GM11168 (cell line): Measurements from ENCODE around the gene CACNG3.
"Not testable (repeated sequence)": the region's sequence is repeated elsewhere in the genome, so short reads cannot be mapped to it uniquely, and the experiment has no call there.

Source experiments
- in situ Hi-C: fragments of 300-500 bp; cut with MboI; formaldehyde crosslinking; loops from one replicate; pipeline ENCODE4 v1.12.0; 2022; ENCODE audit warnings: low sequenced_read_pairs; ENCODE audit not compliant: unreplicated experiment

CACNG3 gene

GRCh38 chr16:24273508-24274182 lies 17.5 kb downstream of the CACNG3 start:
- in situ Hi-C loops = no loop called here

GRCh38 chr16:24275413-24275812 lies 19.3 kb downstream of the CACNG3 start:
- in situ Hi-C loops = no loop called here

- in situ Hi-C loops = no loop called here
Observed at GRCh38 chr16:24279982-24280515, 23.9 kb downstream of the CACNG3 start.

DNA sequence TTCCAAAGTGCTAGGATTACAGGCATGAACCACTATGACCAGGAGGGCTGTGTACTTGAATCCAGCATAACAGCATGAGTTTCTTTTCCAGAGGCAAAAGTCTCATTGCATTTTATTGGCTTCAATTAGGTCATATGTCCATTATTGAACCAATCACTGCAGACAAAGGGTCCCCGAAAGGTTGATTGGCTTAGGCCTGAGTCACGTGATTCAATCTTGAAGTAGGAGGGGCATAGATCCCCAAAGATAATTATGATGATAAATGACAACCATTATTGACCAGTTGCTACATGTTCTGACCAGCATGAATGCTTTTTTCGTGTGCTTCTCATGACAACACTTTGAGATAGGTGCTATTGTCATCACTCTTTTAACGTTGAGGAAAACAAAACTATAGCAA lies 25.3 kb downstream of the CACNG3 start:
- in situ Hi-C loops = no loop called here

DNA sequence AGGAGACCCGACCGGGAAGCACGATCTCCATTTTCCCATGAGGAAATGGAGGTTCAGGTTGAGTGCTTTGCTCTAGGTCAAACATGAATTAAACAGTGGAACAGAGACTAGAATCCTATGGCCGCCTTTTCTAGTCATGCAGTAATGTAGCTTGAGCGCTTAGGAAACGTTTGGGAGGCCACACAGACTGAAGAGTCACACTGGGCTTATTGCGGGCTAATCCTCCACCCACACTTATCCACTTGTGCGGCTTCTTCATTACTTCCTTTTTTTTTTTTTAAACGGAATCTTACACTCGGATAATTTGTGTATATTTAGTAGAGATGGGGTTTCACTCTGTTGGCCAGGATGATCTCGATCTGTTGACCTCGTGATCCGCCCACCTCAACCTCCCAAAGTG lies 26.0 kb downstream of the CACNG3 start:
- in situ Hi-C loops = no loop called here

DNA sequence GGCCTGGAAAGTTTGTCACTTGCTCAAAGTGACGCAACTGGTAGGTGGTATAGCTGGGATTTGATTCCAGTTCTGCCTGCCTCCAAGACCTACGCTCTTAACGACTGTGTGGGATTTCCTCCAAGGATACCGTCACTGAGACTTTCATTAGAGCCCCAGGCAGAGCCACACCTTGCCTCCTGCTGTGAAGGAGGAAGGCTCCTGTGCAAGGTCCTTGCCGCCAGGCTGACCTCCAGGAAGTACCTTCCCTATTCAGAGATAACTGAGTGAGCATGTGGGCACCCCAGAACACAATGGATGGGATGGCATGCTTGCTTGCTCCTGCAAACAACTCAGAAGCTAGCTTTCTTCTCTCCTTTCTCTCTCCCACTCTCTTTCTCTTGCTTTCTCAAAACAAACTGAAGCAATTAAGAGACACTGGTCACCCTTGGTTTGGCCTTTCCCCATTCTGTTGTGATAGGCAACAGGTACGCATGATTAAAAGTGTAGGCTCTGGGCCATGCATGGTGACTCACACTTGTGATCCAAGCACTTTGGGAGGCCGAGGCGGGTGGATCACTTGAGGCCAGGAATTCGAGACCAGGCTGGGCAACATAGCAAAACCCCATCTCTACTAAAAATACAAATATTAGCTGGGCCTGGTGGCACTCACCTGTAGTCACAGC lies 30.7 kb downstream of the CACNG3 start:
- in situ Hi-C loops = no loop called here

DNA sequence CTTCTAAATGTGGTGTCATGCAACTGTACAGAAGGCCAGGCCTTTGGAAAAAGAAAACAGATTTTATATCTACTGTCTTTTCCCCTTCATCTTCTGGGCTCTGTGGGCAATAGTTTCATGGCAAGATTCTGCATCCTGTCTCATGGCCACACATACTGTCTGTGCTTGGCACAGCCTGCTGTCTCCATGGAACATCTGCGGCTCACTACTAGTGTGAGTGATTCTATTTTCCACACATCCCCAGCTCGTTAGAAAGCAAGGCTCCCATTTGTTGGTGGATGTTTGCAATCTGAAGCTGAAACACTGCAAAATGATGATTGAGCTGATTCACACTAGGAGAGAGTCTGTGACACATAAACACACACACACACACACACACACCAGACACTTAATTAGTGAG lies 32.4 kb downstream of the CACNG3 start:
- in situ Hi-C loops = no loop called here

GRCh38 chr16:24289166-24289700 lies 33.1 kb downstream of the CACNG3 start:
- in situ Hi-C loops = no loop called here

- in situ Hi-C loops = no loop called here
Observed at GRCh38 chr16:24291932-24292331, 35.8 kb downstream of the CACNG3 start.

DNA sequence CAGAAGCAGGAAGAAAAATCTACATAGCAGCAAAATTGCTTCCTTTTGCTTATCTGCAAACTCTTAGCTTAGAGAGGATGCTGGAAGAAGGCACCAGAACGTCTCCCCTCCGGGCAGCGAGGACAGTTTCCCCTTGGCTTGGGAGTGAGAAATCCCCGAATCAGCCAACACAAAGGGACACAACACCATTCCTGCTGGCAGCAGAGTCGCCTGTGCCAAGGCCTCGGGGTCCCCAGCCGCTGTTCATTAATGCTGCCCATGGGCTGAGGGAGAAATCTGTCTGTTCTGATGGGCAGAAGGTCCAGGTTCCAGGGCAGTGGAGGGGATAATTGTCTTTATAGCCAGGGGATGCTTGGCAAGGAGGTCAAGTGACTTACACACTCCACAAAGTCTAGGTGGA lies 38.0 kb downstream of the CACNG3 start:
- in situ Hi-C loops = no loop called here

GRCh38 chr16:24297375-24297774 lies 41.2 kb downstream of the CACNG3 start:
- in situ Hi-C loops = no loop called here

- in situ Hi-C loops = no loop called here
Observed at GRCh38 chr16:24298548-24299167, 42.5 kb downstream of the CACNG3 start.

DNA sequence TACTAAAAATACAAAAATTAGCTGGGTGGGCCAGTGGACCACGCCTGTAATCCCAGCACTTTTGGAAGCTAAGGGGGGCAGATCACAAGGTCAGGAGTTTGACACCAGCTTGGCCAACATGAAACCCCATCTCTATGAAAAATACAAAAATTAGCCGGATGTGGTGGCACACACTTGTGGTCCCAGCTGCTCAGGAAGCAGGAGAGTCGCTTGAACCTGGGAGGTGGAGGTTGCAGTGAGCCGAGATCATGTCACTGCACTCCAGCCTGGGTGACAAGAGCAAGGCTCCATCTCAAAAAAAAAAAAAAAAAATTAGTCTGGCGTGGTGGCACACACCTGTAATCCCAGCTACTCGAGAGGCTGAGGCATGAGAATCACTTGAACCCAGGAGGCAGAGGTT lies 44.6 kb downstream of the CACNG3 start:
- in situ Hi-C loops = not testable (repeated sequence)

DNA sequence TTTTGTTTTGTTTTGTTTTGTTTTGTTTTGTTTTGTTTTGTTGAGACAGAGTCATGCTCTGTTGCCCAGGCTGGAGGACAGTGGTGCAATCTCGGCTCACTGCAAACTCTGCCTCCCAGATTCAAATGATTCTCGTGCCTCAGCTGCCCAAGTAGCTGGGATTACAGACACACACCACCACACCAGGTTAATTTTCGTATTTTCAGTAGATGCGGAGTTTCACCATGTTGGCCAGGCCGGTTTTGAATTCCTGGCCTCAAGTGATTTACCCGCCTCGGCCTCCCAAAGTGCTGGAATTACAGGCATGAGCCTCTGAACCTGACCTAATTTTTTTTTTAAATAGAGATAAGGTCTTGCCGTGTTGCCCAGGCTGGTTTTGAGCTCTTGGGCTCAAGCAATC lies 46.5 kb downstream of the CACNG3 start:
- in situ Hi-C loops = no loop called here

- in situ Hi-C loops = no loop called here
Observed at GRCh38 chr16:24308200-24308599, 52.1 kb downstream of the CACNG3 start.

GRCh38 chr16:24309258-24310142 lies 53.4 kb downstream of the CACNG3 start:
- in situ Hi-C loops = loop anchor here (10.0 kb wide), 1 partner anchor 195 kb away; no protein-coding TSS in a partner anchor

GRCh38 chr16:24315343-24315742 lies 59.2 kb downstream of the CACNG3 start:
- in situ Hi-C loops = loop anchor here (10.0 kb wide), 1 partner anchor 189 kb away; no protein-coding TSS in a partner anchor

DNA sequence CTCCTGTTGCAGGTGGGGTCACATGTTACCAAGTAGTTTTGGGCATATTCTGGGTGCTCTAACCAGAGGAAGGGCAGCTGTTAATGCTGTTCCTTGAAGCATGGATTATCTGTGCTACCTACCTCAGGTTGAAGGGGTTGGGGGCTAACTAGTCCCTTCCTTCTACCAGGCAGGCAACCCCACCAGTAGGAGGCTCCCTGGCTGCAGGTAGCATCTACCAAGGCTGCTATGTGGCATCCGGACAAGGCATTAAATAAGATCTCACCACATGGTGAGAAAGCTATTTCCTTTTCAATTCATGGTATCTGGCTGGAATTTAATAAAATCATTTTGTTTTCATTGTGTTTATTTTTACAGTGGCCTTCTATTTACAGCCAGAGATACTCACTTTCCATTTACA lies 62.5 kb downstream of the CACNG3 start:
- in situ Hi-C loops = loop anchor here (10.0 kb wide), 1 partner anchor 186 kb away; no protein-coding TSS in a partner anchor

GRCh38 chr16:24319126-24319814 lies 63.1 kb downstream of the CACNG3 start:
- in situ Hi-C loops = loop anchor here (10.0 kb wide), 1 partner anchor 186 kb away; no protein-coding TSS in a partner anchor
